ENCODE data around the gene CLDN7. TPM values are rescaled to one million over a fixed set of nuclear protein-coding genes. Genes with fewer than 3 reads are reported as not detected.

The CLDN7 gene
- polyA plus RNA-seq, 1 donor (not counting 4 experiments of a cell fraction or from before 2014, with no cell fraction given), result 6.3 TPM

GRCh38 chr17:7258731-7259554, 3.3 kb downstream of the CLDN7 start:
- peaks cover 3% of the 10 kb centered on the region for H3K79me2 ChIP-seq (ENCODE audit: control insufficient read depth, insufficient read depth, low read length)
- H3K4me3 ChIP-seq (ENCODE audit: control insufficient read depth in 2 of 3, extremely low read depth in 1 of 3, insufficient read depth in 2 of 3, low read depth in 1 of 3, low read length in 3 of 3), result no peak overlapping the region
- H3K9me1 ChIP-seq (ENCODE audit: control insufficient read depth, extremely low read depth, insufficient read depth, low read length), result no peaks in the 10 kb centered on the region
- H3K36me3 ChIP-seq (ENCODE audit: control insufficient read depth in 2 of 2, extremely low read depth in 1 of 2, insufficient read depth in 2 of 2, low read length in 2 of 2), result peaks cover 8 to 40% of the 10 kb centered on the region in 2 experiments
- peak overlapping the region; percentile 6 for H3K9ac ChIP-seq (ENCODE audit: control insufficient read depth, extremely low read depth, insufficient read depth, low read length)
- H3K4me2 ChIP-seq (ENCODE audit: control insufficient read depth, extremely low read depth, insufficient read depth, low read depth, low read length), result peak overlapping the region; percentile 27
- H3K27me3 ChIP-seq (ENCODE audit: control insufficient read depth, extremely low read depth, insufficient read depth, low read length), result no peaks in the 10 kb centered on the region
- no peak overlapping the region for H2AFZ ChIP-seq (ENCODE audit: control insufficient read depth, low read length)
- no peaks in the 10 kb centered on the region for H3K9me3 ChIP-seq (ENCODE audit: control insufficient read depth, low read depth, low read length)
- dilution Hi-C loops (cut with MboI; ENCODE audit: extremely low pct_ligation_motif_present, low sequenced_read_pairs), result no loop called here
- DNase-seq (ENCODE audit: low read depth, low spot score) (no peak), FAIRE-seq (peak; percentile 82)
- H3K27ac ChIP-seq (ENCODE audit: control insufficient read depth, insufficient read depth, low read length), result peak overlapping the region; percentile 46
- no peaks in the 10 kb centered on the region for H4K20me1 ChIP-seq (ENCODE audit: control insufficient read depth, extremely low read depth, insufficient read depth, low read length)
- TF ChIP-seq, protein P1, sequence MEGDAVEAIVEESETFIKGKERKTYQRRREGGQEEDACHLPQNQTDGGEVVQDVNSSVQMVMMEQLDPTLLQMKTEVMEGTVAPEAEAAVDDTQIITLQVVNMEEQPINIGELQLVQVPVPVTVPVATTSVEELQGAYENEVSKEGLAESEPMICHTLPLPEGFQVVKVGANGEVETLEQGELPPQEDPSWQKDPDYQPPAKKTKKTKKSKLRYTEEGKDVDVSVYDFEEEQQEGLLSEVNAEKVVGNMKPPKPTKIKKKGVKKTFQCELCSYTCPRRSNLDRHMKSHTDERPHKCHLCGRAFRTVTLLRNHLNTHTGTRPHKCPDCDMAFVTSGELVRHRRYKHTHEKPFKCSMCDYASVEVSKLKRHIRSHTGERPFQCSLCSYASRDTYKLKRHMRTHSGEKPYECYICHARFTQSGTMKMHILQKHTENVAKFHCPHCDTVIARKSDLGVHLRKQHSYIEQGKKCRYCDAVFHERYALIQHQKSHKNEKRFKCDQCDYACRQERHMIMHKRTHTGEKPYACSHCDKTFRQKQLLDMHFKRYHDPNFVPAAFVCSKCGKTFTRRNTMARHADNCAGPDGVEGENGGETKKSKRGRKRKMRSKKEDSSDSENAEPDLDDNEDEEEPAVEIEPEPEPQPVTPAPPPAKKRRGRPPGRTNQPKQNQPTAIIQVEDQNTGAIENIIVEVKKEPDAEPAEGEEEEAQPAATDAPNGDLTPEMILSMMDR (optimal IDR thresholded peaks at IDR 0.05 in 1 of 3, IDR thresholded peaks at IDR 0.05 in 1 of 3, conservative IDR thresholded peaks at IDR 0.05 in 1 of 3; ENCODE audit: extremely low read depth in 1 of 3, insufficient read depth in 2 of 3, low read length in 3 of 3), result no peak
- TF ChIP-seq EZH2 (IDR thresholded peaks at IDR 0.05; ENCODE audit: low read length), result no peak
- H3K4me1 ChIP-seq (ENCODE audit: control insufficient read depth, extremely low read depth, insufficient read depth, low read length), result peaks cover 34% of the 10 kb centered on the region

- H3K79me2 ChIP-seq (ENCODE audit: control insufficient read depth, insufficient read depth, low read length), result peaks cover 14% of the 10 kb centered on the region
- TF ChIP-seq, protein P1 (optimal IDR thresholded peaks at IDR 0.05 in 1 of 3, IDR thresholded peaks at IDR 0.05 in 1 of 3, conservative IDR thresholded peaks at IDR 0.05 in 1 of 3; ENCODE audit: extremely low read depth in 1 of 3, insufficient read depth in 2 of 3, low read length in 3 of 3), result no peak
- no peak for TF ChIP-seq EZH2 (IDR thresholded peaks at IDR 0.05; ENCODE audit: low read length)
- DNase-seq (ENCODE audit: low read depth, low spot score), result no peak
Observed at GRCh38 chr17:7256766-7257456, 5.4 kb downstream of the CLDN7 start.

More at GRCh38 chr17:7256766-7257456, 5.4 kb downstream of the CLDN7 start:
- no peak for FAIRE-seq
- H3K9me3 ChIP-seq (ENCODE audit: control insufficient read depth, low read depth, low read length), result no peaks in the 10 kb centered on the region
- H3K9me1 ChIP-seq (ENCODE audit: control insufficient read depth, extremely low read depth, insufficient read depth, low read length), result no peaks in the 10 kb centered on the region
- no peak overlapping the region for H3K4me3 ChIP-seq (ENCODE audit: control insufficient read depth in 2 of 3, extremely low read depth in 1 of 3, insufficient read depth in 2 of 3, low read depth in 1 of 3, low read length in 3 of 3)
- dilution Hi-C loops (cut with MboI; ENCODE audit: extremely low pct_ligation_motif_present, low sequenced_read_pairs), result no loop called here
- no peaks in the 10 kb centered on the region for H3K27me3 ChIP-seq (ENCODE audit: control insufficient read depth, extremely low read depth, insufficient read depth, low read length)
- H3K4me1 ChIP-seq (ENCODE audit: control insufficient read depth, extremely low read depth, insufficient read depth, low read length), result peaks cover 28% of the 10 kb centered on the region
- H2AFZ ChIP-seq (ENCODE audit: control insufficient read depth, low read length), result no peak overlapping the region
- no peaks in the 10 kb centered on the region for H4K20me1 ChIP-seq (ENCODE audit: control insufficient read depth, extremely low read depth, insufficient read depth, low read length)
- no peak overlapping the region for H3K9ac ChIP-seq (ENCODE audit: control insufficient read depth, extremely low read depth, insufficient read depth, low read length)
- no peak overlapping the region for H3K4me2 ChIP-seq (ENCODE audit: control insufficient read depth, extremely low read depth, insufficient read depth, low read depth, low read length)
- peaks cover 8 to 40% of the 10 kb centered on the region in 2 experiments for H3K36me3 ChIP-seq (ENCODE audit: control insufficient read depth in 2 of 2, extremely low read depth in 1 of 2, insufficient read depth in 2 of 2, low read length in 2 of 2)
- H3K27ac ChIP-seq (ENCODE audit: control insufficient read depth, insufficient read depth, low read length), result no peak overlapping the region
